GM21737 (cell line): Measurements from ENCODE around the gene INPP4B.

ENCODE experiments used
- ATAC-seq: cut with Tn5 transposase; IDR thresholded peaks from one replicate; pipeline ENCODE4 v1.9.1; 2021; ENCODE audit warnings: mild to moderate bottlenecking, moderate library complexity; ENCODE audit not compliant: unreplicated experiment

INPP4B gene

GRCh38 chr4:142741995-142742394 lies 104.1 kb downstream of the INPP4B start:
- ATAC-seq: no peak

- ATAC-seq: no peak
Measured at GRCh38 chr4:142728233-142728632, 117.9 kb downstream of the INPP4B start.

- ATAC-seq: no peak
Measured at GRCh38 chr4:142727149-142727548, 119.0 kb downstream of the INPP4B start.

- ATAC-seq: no peak
Measured at GRCh38 chr4:142725886-142726285, 120.2 kb downstream of the INPP4B start.

GRCh38 chr4:142721187-142721586 lies 124.9 kb downstream of the INPP4B start:
- ATAC-seq: no peak

- ATAC-seq: no peak
Measured at GRCh38 chr4:142719854-142720541, 126.1 kb downstream of the INPP4B start.

GRCh38 chr4:142718981-142719380 lies 127.1 kb downstream of the INPP4B start:
- no peak for ATAC-seq

GRCh38 chr4:142715727-142716126 lies 130.4 kb downstream of the INPP4B start:
- no peak for ATAC-seq

- no peak for ATAC-seq
Measured at GRCh38 chr4:142713282-142714030, 132.6 kb downstream of the INPP4B start.

- no peak for ATAC-seq
Measured at GRCh38 chr4:142708231-142708630, 137.9 kb downstream of the INPP4B start.

GRCh38 chr4:142707401-142707800 lies 138.7 kb downstream of the INPP4B start:
- ATAC-seq: no peak

- no peak for ATAC-seq
Measured at GRCh38 chr4:142706381-142706780, 139.7 kb downstream of the INPP4B start.

- ATAC-seq: no peak
Measured at GRCh38 chr4:142705820-142706219, 140.3 kb downstream of the INPP4B start.

- no peak for ATAC-seq
Measured at GRCh38 chr4:142703694-142704309, 142.3 kb downstream of the INPP4B start.

- ATAC-seq: no peak
Measured at GRCh38 chr4:142701017-142701416, 145.1 kb downstream of the INPP4B start.

- ATAC-seq: no peak
Measured at GRCh38 chr4:142700531-142700930, 145.6 kb downstream of the INPP4B start.

GRCh38 chr4:142698552-142698951 lies 147.5 kb downstream of the INPP4B start:
- ATAC-seq: no peak

- ATAC-seq: no peak
Measured at GRCh38 chr4:142697928-142698327, 148.2 kb downstream of the INPP4B start.

GRCh38 chr4:142697320-142697719 lies 148.8 kb downstream of the INPP4B start:
- no peak for ATAC-seq

GRCh38 chr4:142696334-142697122 lies 149.6 kb downstream of the INPP4B start:
- no peak for ATAC-seq
